Fibroblast of upper back skin (primary cell): ENCODE results near the gene RAD50.
"Not testable (repeated sequence)": the region's sequence is repeated elsewhere in the genome, so short reads cannot be mapped to it uniquely, and the experiment has no call there.

Source experiments
- DNase-seq: peaks from one replicate; pipeline ENCODE4 v3.0.0-alpha.2; 2013

Gene RAD50

DNA sequence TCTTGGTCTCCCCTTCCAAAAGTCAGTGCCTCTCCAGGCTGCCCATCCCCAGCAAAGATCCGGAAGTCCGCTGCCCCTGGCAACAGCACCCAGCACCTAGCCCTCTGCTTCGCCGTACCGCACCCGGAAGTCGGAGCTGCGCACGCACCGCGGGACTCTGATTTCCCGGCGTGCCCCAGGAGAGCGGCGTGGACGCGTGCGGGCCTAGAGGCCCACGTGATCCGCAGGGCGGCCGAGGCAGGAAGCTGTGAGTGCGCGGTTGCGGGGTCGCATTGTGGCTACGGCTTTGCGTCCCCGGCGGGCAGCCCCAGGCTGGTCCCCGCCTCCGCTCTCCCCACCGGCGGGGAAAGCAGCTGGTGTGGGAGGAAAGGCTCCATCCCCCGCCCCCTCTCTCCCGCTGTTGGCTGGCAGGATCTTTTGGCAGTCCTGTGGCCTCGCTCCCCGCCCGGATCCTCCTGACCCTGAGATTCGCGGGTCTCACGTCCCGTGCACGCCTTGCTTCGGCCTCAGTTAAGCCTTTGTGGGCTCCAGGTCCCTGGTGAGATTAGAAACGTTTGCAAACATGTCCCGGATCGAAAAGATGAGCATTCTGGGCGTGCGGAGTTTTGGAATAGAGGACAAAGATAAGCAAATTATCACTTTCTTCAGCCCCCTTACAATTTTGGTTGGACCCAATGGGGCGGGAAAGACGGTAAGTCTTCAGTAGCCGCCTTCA is at the start of gene RAD50:
Gene RAD50, plus strand, starts transcription at position 215 of the 715 bp plus-strand sequence. Its CDS starts 348 bp downstream, at position 563.
- DNase-seq, result peak; percentile 89

DNA sequence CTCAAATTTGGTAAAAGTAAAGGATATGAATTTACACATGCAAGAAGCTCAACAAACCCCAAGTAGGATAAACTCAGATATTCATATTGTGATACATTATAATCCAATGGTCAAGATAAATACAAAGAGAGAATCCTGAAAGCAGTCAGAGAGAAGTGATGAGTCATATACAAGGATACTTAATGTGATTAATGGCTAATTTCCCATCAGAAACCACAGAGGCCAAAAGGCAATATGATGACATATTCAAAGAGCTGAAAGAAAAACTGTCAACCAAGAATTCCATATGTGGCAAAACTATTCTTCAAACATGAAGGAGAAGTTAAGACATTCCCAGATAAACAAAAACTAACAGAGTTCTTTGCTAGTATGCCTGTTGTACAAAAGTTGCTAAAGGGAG is 46.7 kb upstream of the RAD50 start:
- peak; percentile 91 for DNase-seq

DNA sequence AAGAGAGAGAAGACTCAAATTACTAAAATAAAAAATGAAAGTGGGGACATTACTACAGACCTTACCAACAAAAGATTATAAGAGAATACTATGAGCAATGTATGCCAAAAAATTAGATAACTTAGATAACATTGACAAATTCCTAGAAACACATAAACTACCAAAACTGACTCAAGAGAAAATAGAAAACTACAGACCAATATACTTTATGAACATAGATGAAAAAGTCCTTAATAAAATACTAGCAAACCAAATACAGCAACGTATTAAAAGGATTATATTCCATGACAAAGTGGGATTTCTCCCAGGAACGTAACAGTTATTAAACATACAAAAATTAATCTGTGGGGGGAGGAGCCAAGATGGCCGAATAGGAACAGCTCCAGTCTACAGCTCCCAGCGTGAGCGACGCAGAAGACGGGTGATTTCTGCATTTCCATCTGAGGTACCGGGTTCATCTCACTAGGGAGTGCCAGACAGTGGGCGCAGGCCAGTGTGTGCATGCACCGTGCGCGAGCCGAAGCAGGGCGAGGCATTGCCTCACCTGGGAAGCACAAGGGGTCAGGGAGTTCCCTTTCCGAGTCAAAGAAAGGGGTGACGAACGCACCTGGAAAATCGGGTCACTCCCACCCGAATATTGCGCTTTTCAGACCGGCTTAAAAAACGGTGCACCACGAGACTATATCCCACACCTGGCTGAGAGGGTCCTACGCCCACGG is 43.0 kb upstream of the RAD50 start:
- not testable (repeated sequence) for DNase-seq

DNA sequence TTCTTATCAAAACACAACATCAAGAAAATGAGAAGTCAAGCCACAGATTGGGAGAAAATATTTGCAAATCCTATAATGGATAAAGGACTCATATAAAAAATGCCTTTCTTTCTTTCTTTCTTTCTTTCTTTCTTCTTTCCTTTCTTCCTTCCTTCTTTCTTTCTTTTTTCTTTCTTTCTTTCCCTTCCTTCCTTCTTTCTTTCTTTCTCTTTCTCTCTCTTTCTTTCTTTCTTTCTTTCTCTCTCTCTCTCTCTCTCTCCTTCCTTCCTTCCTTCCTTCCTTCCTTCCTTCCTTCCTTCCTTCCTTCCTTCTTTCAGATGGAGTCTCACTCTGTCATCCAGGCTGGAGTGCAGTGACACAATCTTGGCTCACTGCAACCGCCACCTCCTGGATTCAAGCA is 34.7 kb upstream of the RAD50 start:
- DNase-seq, result not testable (repeated sequence)

DNA sequence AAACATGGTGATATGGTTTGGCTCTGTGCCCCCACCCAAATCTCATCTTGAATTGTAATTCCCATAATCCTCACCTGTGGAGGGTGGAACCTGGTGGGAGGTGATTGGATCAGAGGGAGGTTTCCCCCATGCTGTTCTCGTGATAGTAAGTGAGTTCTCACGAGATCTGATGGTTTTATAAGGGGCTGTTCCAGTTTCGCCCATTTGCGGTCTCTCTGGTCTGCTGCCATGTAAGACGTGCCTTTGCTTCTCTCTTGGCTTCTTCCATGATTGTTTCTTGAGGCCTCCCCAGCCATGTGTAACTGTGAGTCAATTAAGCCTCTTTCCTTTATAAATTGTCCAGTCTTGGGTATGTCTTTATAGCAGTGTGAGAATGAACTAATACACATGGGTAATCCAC is 31.9 kb upstream of the RAD50 start:
- DNase-seq, result not testable (repeated sequence)

DNA sequence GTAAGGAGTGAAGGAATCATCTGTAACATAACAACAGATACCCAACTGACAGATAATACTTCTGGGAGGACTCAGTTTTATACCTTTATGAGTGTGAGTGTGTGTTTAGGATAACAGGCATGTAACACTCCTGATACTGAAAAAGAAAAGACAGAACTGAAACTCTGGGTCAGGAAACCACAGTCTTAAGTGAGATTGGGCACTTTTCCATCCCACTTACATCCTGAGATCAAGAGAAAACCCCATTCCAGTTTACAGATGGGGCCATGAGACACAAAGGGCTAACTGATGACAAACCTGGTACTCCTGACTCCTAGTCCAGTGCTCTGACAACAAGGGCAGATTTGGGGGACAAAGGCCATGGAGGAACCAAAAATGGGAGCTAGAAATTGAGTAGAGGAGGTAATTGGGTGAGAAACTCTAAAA is 31.5 kb upstream of the RAD50 start:
- peak; percentile 2 for DNase-seq

DNA sequence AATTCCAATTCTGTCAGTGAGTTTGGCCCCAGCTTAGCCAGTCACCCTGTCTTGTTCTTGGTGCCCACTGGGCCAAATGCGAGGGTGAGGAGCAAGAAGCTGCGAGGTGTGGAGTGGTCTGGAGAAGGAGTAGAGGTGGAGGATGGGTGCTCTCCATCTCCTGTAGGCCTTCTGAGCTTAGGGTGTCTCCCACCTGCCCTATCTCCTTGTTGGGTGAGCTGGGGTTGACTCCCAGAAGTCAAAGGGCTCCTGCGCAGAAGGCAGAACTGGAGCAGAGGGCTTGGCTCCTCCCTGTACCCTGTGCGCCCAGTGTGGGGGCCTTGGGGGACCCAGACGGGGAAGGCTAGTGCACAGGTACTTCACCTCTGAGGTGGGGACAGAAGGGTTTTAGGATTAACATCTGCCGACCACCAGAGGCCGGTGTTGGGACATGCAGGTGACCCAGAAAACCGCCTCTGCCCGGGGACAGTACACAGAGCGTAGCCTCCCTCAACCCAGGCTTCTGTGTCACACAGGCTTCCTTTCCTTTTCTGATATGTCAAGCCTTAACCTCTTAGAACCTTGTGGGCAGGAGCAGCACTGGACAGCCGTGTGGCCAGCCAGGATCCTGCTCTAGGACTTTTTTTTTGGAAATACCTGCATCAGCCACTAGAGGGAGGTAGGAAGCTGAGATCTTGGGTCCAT is 30.3 kb upstream of the RAD50 start:
- DNase-seq, result peak; percentile 50

DNA sequence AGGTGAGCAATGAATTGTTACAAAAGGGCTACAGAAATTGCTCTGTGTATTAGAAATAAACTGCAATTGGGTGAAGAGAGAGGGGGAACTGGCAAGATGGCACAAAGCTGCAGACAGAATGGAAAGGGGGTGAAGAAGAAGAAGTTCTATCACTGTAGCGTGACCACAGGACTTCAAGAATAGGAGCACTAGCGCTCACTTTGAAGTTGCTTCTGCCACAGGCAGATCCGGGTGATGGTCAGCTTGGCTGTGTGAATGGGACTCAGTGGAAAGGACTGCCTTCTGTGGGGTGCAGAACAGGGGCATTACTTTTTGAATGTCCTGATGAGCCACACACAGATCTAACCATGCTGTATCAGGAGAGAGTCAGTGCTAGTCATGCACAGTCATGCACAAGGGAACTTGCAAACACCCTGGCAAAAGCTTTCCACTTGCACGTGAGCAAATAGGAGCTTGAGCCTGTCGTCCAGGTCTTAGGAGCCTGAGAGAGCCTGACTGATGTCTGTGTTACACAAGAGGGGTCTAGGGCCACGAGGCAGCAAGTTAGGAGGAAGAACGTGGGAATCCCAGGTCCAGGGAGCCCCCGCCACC is 29.7 kb upstream of the RAD50 start:
- DNase-seq, result no peak

DNA sequence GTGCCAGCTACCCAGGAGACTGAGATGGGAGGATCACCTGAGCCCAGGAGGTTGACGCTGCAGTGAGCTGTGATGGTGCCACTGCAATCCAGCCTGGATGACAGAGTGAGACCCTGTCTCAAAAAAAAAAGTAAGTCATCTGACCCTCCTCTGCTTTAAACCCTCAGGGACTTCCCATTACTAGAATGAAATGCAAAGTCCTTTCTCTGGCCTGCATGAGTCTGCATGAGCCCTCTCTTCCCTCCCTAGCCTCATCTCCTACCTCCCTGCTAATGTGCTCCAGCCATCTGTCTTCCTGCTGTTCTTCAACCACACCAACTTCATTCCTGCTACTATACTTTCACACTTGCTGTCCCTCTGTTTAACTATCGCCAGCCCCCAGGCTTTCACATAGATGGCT is 28.8 kb upstream of the RAD50 start:
- no peak for DNase-seq

DNA sequence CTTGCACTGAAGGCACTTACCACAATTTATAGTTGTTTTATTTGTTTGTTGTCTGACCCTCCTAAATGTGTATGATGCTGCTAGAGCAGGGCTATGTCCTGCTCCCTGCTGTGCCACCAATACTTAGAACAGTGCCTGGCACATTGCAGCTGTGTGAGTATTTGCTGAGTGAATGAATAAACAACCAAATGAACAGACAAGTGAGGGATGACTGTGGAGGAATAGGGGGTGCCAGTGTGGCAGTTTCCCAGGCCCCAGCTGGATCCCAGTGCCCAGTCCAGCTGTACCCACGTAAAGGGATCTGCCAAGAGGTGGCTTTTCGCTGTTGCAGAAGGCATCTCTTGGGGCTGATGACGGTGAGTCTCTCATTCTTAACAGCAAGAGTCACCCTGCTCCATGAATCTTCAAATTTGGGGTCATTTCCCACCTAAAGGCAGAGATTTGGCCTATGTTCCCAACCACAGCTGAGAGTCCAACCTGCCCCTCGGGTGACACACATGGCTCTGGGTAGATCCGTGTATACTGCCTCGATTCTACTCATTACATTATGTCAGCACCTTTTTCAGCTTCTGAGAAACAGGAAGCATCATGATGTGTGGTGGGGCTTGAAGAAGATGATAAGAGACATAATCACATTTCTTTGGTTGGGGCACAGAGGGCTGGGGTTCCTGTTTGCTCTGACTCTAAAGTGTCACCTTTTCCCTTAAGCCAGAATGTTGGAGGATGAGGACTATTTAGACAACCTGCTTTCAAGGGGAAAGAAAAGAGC is 27.7 kb upstream of the RAD50 start:
- DNase-seq, result no peak

DNA sequence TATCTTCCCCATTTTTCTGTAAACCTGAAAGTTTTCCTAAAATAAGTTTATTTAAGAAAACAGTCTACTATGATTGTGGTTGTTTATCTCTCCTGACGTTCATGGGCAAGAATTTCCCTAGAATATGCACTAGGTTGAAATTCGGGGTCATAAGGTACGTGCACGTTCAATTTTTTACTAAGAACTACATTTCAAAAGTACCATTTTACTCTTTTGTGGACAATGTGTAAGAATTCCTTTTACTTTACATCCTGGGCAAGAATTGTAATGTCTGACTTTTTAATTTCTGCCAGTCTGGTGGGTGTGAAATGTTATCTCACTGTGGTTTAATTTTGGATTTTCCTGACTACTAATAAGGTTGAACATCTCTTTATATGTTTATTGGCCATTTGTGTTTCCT is 25.8 kb upstream of the RAD50 start:
- no peak for DNase-seq

DNA sequence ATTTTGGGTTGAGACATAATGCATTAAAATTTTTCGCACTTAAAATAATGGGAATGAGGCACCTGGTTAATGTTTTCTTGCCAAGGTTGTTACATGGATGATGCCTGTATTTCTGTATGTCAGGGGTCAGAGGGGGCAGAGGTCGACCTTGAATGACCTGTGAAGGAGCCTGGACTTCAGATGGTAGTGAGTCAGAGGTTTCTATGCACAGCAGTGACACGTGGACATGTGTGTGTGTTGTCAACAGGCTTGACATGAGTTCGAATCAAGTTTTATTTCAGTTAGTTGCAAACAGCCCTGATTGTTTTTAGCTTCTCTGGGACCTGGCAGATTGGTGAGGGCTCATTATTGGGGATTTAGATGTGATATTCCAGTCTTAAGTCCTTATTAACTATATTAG is 17.1 kb upstream of the RAD50 start:
- no peak for DNase-seq

DNA sequence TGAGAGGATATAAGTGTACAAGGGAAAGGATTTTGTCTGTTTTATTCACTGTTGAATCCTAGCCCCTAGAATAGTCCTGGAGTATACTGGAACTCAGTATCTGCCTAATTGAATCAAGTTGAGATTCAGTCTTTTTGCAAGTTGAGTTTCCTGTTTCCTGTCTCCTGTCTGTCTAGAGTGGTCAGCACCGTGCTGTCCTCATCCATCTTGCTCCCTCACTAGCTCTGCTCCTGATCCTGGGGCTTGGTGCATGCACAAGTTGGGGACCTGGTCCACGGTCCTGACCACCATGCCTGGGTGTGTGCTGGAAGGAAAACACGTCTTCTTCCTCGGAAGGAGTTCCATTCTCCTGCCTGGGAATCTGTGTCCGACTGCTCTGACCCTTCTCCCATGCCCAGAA is 16.6 kb upstream of the RAD50 start:
- DNase-seq, result no peak

DNA sequence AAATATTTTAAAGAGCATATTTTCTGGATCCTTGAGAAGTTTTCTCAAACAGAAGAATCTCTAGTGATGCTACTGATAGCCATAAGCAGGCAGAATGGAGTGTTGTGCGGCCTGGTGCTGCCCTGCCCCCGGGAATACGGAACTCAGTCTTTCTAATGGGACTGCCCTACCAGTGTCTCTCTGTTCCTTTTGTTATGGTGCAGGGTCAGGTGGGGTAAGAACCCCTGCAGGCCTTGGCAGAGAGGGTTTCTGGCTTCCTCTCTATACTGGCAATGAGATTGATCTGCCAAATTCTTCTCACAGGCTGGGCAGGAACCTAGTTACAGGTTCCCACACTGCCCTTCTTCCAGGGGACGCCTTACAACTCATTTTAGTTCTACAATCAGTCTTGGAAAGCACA is 16.0 kb upstream of the RAD50 start:
- no peak for DNase-seq

DNA sequence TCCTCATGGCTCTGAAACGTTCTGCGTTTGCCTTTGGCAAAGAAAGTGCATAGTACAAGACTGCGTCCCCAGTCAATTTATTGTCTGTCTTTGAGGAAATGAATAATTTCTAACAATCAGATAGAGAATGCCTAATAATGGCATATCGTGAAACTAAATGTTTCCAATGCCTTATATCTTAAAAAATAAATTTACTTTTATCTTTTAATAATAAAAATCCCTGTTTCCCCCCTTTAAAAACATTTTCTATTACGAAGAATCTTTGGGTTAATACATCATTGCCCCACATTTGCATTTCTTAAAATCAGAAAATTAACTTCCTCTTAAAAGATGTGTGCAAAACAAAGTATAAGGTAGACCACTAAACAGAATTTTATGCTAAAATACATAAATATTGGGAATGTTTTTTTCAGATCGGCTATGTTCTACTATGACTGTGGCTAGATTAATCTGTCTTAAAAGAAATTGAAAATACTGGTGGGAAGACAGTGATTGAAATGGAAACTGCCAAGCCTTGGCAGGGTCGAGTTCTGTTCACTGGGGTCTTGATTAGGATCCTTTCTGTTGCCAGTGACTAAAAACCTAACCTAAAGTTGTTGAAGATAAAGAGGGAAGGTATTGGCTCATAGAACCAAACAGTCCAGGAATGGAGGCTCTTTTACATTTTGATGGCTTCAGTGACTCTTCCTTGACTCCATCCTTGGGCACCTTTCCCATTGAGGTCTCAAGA is 13.1 kb upstream of the RAD50 start, which contains the start of gene IL5:
Gene IL5, minus strand, starts transcription at position 51 of the 730 bp plus-strand sequence. Its CDS starts 44 bp downstream, at position 7.
- DNase-seq, result no peak

DNA sequence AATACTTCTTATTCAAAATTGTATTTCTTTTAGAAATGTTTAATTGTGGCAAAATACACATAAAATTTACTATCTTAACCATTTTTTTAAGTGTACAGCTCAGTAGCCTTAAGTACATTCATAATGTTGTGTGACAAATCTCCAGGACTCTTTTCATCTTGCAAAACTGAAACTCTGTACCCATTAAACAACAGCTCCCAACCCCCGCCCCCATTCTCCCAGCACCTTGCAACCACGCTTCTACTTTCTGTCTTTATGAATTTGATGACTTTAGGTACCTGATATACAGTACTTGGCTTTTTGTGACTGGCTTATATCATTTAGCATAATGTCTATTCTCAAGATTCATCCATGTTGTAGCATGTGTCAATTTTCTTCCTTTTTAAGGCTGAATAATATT is 10.7 kb upstream of the RAD50 start:
- DNase-seq, result no peak

DNA sequence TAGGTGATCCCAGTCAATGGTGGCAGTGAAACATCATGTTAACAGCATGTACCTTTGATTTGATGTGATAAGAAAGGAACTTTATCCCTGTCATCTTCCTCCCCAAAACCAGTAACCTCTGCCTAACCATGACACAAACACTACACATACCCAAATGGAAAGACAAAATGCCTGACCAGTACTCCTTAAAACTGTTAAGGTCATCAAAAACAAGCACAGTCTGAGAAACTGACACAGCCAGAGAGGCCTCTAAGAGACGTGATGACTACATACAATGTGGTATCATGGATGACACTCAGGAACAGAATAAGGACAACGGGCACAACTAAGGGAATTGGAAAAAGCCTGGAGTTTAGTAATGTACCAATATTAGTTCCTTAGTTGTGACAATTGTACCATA is 9.5 kb upstream of the RAD50 start:
- no peak for DNase-seq

DNA sequence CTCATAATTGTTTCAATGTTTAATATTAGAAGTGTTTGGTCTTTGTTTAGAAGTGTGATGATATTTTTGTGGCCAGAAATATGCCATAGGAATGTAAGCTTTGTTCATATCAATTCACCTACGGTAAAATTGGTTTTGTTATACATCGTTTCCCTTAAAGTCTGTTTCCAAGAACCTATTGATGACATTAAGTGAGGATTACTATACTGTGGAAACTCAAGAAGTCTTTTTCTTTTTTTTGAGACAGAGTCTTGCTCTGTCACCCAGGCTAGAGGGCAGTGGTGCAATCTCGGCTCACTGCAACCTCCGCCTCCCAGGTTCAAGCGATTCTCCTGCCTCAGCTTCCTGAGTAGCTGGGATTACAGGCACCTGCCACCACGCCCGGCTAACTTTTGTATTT is 7.9 kb upstream of the RAD50 start:
- not testable (repeated sequence) for DNase-seq

DNA sequence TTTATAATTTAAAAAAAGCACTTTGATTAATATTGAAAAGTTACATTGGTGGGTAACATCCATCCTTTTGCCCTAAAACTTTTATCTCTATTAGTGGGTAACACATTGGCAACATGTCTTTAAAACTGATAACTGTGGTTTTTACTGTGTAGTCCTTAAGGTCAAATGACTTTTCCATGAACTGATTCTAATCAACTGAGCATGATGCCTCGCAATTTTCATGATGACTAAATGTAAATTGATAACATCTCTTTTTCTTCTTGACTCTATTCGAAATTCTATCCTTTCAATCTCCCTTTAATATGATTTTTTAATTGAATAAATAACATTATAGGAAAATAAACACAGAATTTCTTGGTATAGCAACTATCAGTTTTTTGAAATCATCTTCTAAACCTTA is 7.2 kb upstream of the RAD50 start:
- no peak for DNase-seq

DNA sequence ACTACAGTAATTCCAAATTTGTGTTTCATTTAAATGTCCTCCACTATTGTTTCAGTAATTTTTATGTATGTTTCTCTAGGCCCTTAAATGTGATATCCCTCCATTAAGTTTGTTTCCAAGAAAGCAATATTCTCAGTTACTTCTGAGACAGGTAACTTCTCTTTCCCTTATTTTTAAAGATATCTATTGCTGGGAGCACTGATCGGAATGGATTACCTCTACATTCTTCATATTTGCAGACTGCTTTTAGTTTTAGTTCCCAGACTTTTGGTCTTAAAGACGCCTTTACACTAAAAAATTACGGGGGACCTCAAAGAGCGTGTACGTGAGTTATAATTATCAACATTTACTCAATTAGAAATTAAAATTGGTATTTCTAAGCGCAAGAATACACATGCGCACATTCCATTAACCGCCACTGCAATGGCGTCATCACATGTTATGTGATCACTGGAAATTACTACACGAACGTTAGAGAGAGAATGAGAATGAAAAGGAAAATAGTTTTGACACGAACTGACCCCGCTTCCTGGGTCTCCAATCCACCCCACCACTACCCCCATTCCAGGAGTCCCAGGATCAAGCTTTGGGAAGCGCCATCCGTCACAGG is 519 bp upstream of the RAD50 start:
- no peak for DNase-seq

DNA sequence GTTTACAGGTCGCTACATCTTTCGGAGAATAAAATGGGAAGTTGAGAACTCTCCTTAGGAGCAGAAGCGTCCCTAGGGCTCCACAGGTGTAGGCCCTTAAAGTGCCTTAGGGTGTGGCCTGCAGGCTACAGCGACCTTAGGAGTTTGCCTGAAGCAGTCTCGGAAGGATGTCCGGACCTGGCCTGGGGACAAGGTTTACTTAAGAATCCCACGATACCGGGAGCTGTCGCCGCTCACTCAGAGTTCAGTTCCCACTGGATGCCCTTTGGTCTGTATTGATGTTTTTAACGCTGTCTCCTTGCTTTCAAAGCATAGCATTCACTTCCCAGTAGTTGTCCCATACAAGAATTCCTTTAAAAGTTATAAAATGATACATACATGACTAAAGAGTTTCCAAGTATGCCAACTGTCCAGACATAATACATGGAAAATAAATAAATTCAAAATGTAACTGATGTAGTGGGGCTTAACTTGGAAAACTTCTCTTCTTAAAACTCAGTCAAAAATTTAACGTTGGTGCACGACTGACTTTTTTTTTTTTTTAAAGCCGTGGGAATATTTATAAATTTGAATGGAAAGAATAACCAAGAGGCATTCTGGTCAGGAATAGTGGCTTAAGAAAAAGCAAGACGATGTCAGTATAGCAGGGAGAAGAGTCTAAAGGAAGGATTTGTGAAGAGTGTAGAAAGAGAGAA is 848 bp downstream of the RAD50 start:
- peak; percentile 9 for DNase-seq
